Ascending aorta (tissue), 2 donors: Measurements from ENCODE around the gene MOAP1. TPM values are rescaled to one million over a fixed set of nuclear protein-coding genes. Genes with fewer than 3 reads are reported as not detected.

Source experiments
- DNase-seq, 2 donors: peaks; one replicate each; pipeline ENCODE4 v3.0.0-alpha.2; 2019; ENCODE audit warnings: low spot score in 2 of 2
- H3K27ac ChIP-seq, 2 donors: fragments of 200-600 bp; sonication (generic); one replicate each; pipeline ENCODE4 v1.5.1; 2016 to 2017; ENCODE audit warnings: mild to moderate bottlenecking in 1 of 2
- H3K27me3 ChIP-seq: fragments of 200-600 bp; sonication (generic); one replicate; pipeline ENCODE4 v1.5.1; 2017
- H3K36me3 ChIP-seq, 2 donors: fragments of 200-600 bp; sonication (generic); one replicate each; pipeline ENCODE4 v1.5.1; 2016
- H3K4me1 ChIP-seq, 2 donors: fragments of 200-600 bp; sonication (generic); one replicate each; pipeline ENCODE4 v1.5.1; 2016 to 2017; ENCODE audit warnings: mild to moderate bottlenecking in 1 of 2
- H3K4me3 ChIP-seq, 2 donors: fragments of 200-600 bp; sonication (generic); one replicate each; pipeline ENCODE4 v1.5.1; 2016 to 2017; ENCODE audit warnings: mild to moderate bottlenecking in 1 of 2
- H3K9me3 ChIP-seq, 2 donors: fragments of 200-600 bp; sonication (generic); one replicate each; pipeline ENCODE4 v1.5.1; 2016
- intact Hi-C: fragments of 100-400 bp; cut with DNase I; formaldehyde crosslinking; loops from one replicate; pipeline ENCODE4 v1.15.1; 2023
- total RNA-seq: library from RNA; depleted of rRNA; stranded (reverse); fragments of >200 nt; gene quantifications from one replicate; pipeline ENCODE4 v1.1.0, GENCODE V29; 2016
- TF ChIP-seq, protein P1 (sequence below), 3 experiments: fragments of 200-600 bp in 2 of 3; fragments of 450-650 bp in 1 of 3; sonication (generic) in 2 of 3; IDR thresholded peaks; one replicate each; pipeline ENCODE4 v1.5.1; 2016 to 2019; ENCODE audit warnings: antibody characterized with exemption in 3 of 3, mild to moderate bottlenecking in 1 of 3, moderate library complexity in 1 of 3

Gene MOAP1
- total RNA-seq, 1 donor from 2014 or later: 4.3 TPM

DNA sequence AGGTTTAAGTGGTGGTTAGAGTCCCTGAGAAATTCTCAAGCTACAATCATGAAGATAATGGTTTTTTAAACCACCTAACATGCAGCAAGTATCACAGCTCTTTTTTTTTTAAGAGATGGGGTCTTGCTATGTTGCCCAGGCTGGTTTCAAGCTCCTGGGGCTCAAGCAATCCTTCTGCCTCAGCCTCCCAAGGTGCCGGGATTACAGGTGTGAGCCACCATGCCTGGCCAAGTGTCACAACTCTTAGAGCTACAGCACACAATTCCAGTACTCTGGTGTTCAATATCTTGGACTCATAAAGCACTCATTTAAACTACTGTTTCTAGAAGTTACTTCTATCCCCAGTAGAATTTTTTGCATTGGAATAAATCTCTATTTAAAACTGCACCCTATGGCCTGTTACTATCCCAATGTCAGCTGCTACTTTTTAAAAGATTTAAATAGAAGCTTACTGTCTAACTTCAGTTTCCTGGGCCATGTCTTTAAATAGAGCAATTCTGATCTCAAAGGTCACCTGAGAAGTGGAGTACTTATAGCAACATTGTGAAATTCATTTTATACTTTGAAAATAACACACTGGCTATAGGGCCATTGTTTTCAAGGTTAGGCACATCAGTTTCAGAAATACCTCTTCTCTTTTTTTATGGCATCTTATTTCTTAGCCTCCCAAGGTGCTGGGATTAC is 10.8 kb upstream of the MOAP1 start:
- Histone ChIP-seq H3K27ac (no peak overlapping the region), H3K4me1 (no peaks in the 10 kb centered on the region), H3K9me3 (no peaks in the 10 kb centered on the region), H3K27me3 (no peaks in the 10 kb centered on the region), H3K36me3 (no peaks in the 10 kb centered on the region), H3K4me3 (no peak overlapping the region)
- intact Hi-C loops: no loop called here
- no peak for DNase-seq
- TF ChIP-seq, protein P1, sequence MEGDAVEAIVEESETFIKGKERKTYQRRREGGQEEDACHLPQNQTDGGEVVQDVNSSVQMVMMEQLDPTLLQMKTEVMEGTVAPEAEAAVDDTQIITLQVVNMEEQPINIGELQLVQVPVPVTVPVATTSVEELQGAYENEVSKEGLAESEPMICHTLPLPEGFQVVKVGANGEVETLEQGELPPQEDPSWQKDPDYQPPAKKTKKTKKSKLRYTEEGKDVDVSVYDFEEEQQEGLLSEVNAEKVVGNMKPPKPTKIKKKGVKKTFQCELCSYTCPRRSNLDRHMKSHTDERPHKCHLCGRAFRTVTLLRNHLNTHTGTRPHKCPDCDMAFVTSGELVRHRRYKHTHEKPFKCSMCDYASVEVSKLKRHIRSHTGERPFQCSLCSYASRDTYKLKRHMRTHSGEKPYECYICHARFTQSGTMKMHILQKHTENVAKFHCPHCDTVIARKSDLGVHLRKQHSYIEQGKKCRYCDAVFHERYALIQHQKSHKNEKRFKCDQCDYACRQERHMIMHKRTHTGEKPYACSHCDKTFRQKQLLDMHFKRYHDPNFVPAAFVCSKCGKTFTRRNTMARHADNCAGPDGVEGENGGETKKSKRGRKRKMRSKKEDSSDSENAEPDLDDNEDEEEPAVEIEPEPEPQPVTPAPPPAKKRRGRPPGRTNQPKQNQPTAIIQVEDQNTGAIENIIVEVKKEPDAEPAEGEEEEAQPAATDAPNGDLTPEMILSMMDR (IDR thresholded peaks at IDR 0.05): no peak

DNA sequence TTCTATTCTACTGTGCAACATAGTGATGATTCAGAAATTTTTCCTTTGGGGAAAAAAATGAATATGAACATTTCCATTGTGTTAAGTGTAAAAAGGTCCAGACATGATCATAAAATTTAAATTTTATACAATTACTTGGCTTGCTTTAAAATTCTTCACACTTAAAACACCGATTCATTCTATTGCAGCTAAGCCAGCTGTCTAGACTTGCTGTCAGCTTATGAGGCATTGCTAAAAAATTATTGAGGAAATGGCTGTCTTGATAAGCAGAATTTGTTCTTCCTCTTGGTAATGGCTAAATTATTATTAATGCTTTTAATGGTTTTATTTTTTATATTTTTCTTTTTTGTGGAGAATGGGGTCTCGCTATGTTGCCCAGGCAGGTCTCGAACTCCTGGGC is 2.3 kb upstream of the MOAP1 start:
- Histone ChIP-seq H3K9me3 (no peaks in the 10 kb centered on the region), H3K4me3 (no peak overlapping the region), H3K36me3 (peaks cover 4 to 10% of the 10 kb centered on the region in 2 donors), H3K27ac (no peak overlapping the region), H3K27me3 (no peaks in the 10 kb centered on the region), H3K4me1 (peaks cover 10 to 13% of the 10 kb centered on the region in 2 donors)
- intact Hi-C loops: no loop called here
- no peak for DNase-seq
- TF ChIP-seq, protein P1 (IDR thresholded peaks at IDR 0.05): no peak

DNA sequence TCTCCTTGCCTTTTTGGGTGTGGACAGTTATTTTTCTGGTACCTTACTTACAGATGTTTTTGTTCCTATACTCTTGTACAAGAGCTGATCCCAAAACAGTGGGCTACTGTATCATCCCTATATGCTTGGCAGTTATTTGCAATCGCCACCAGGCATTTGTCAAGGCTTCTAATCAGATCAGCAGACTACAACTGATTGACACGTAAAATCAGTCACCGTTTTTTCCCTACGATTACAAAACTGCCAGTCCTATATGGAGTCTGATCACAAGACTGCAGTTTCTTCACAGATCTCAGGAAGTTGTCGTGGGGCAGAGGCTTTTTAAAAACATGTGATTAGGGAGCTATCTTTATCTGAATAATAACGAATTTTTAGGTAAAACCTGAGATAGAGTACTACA is 1.8 kb upstream of the MOAP1 start:
- H3K4me3 ChIP-seq: peak overlapping the region in 1 of 2 donors; percentile 99
- TF ChIP-seq, protein P1 (IDR thresholded peaks at IDR 0.05): no peak
- intact Hi-C loops: no loop called here
- H3K27me3 ChIP-seq: no peaks in the 10 kb centered on the region
- no peak for DNase-seq
- no peaks in the 10 kb centered on the region for H3K9me3 ChIP-seq
- peaks cover 6 to 10% of the 10 kb centered on the region in 2 donors for H3K36me3 ChIP-seq
- H3K27ac ChIP-seq: peak overlapping the region in 1 of 2 donors; percentile 94
- H3K4me1 ChIP-seq: peaks cover 10 to 13% of the 10 kb centered on the region in 2 donors

DNA sequence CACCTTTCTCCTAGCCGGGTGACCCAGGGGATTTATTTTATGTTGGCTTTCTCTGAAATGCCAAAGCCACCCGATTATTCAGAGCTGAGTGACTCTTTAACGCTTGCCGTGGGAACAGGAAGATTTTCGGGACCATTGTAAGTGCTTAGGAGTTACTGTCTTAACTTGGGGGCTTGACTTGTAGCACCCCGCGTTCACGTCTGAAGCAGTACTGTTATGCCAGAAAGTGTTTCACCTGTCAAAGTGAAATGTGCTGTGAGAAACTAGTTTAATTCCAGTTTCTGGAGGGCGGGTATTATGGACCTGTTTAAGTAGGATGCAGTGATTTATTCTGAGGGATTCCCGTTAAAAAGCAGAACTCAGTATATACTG is 638 bp upstream of the MOAP1 start:
- DNase-seq: no peak
- Histone ChIP-seq H3K36me3 (peaks cover 9 to 10% of the 10 kb centered on the region in 2 donors), H3K27me3 (no peaks in the 10 kb centered on the region), H3K27ac (peak overlapping the region; percentile 94 to 97), H3K4me1 (peaks cover 10 to 13% of the 10 kb centered on the region in 2 donors), H3K4me3 (peak overlapping the region; percentile 94 to 99), H3K9me3 (no peaks in the 10 kb centered on the region)
- TF ChIP-seq, protein P1 (IDR thresholded peaks at IDR 0.05): no peak
- intact Hi-C loops: loop anchor here (2.0 kb wide), 1 partner anchor 147 kb away; the partner anchor contains the start of gene BTBD7

DNA sequence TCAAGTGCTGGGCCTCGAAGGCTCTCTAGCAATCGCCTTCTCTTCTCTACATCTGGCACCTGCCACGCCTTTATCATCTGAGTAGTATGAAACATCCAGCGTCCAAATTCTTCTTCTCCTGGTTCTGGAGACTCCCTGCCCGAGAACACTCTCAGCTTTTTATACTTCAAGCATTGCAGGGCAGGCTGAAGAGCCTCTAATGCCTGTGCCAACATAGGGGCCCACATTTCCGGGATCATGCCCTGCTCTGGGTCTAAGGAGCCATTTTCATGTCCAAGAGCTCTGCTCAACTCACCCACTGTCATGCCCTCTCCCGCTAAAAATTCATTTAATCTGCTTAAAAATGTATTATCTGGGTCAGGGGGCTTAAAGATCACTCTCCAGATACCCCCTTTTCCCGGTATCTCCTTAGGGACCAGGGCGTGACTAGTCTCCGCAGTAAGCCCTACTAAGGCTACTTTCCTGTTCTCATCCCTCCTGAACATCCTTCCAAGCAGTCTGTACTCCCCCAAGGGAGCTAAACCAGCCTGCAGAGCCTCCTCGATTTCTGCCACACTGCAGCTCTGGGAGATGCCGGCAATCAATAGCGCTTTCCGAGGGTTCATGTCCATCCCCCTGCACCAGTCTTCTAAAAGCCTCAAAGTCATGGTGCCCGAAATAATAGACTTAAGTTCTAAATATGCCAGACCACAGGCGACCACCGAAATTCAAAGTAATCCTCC is 940 bp downstream of the MOAP1 start:
- Histone ChIP-seq H3K4me3 (peak overlapping the region; percentile 94 to 99), H3K27ac (peak overlapping the region; percentile 94 to 97), H3K4me1 (peaks cover 10 to 13% of the 10 kb centered on the region in 2 donors), H3K9me3 (no peaks in the 10 kb centered on the region), H3K36me3 (peaks cover 9 to 10% of the 10 kb centered on the region in 2 donors), H3K27me3 (no peaks in the 10 kb centered on the region)
- intact Hi-C loops: loop anchor here (1.0 to 5.0 kb wide), 4 partner anchors 24 to 149 kb away; partner anchors contain the start of genes BTBD7, GON7, ITPK1 and UBR7
- peak in 1 of 2 donors; percentile 53 for DNase-seq
- TF ChIP-seq, protein P1 (IDR thresholded peaks at IDR 0.05): no peak
